CD4-positive, alpha-beta T cell (primary cell): ENCODE results near the gene MYO3B. TPM values are rescaled to one million over a fixed set of nuclear protein-coding genes. Genes with fewer than 3 reads are reported as not detected.

ENCODE experiments used
- ATAC-seq: fragments of 200-7000 bp; cut with Tn5 transposase; one replicate; pipeline ENCODE4 v1.10.0; 2022; ENCODE audit warnings: mild to moderate bottlenecking; ENCODE audit not compliant: poor library complexity
- CTCF ChIA-PET: fragments of 350-600 bp; sonication (Branson Sonifier 250); formaldehyde crosslinking; loops from one replicate; lab custom pipeline; 2021; ENCODE audit warnings: antibody characterized with exemption, inconsistent platforms; lab: Charles Lee
- POLR2A ChIA-PET: fragments of 350-600 bp; sonication (Branson Sonifier 250); formaldehyde crosslinking; loops from one replicate; lab custom pipeline; 2021; ENCODE audit warnings: antibody characterized with exemption, inconsistent platforms; lab: Charles Lee
- DNase-seq, 14 experiments: peaks; one replicate each; pipeline ENCODE4 v3.0.0-alpha.2; 2013 to 2020; ENCODE audit warnings: mixed read lengths in 2 of 14
- H3K27ac ChIP-seq, 2 donors: one replicate each; pipeline versions ENCODE4 v1.5.1 to v1.7.0; 2013; ENCODE audit warnings: low read length in 2 of 2, low read depth in 1 of 2, mild to moderate bottlenecking in 1 of 2
- H3K27me3 ChIP-seq, 2 experiments: 1 replicate in 1 of 2; 2 replicates in 1 of 2; pipeline versions ENCODE4 v1.6.1 to v1.7.0; 2013; ENCODE audit warnings: low read length in 2 of 2, control low read depth in 1 of 2, mild to moderate bottlenecking in 1 of 2, moderate library complexity in 1 of 2; ENCODE audit not compliant: insufficient read depth in 2 of 2, control insufficient read depth in 1 of 2
- H3K36me3 ChIP-seq: one replicate; pipeline ENCODE4 v1.6.1; 2013; ENCODE audit warnings: low read length, control low read depth; ENCODE audit not compliant: insufficient read depth
- H3K4me1 ChIP-seq: one replicate; pipeline ENCODE4 v1.6.1; 2013; ENCODE audit warnings: low read length, control low read depth; ENCODE audit not compliant: insufficient read depth
- H3K4me3 ChIP-seq: one replicate; pipeline ENCODE4 v1.5.1; 2013; ENCODE audit warnings: mild to moderate bottlenecking, low read length, moderate library complexity
- H3K9me3 ChIP-seq, 2 experiments: 1 replicate in 1 of 2; 2 replicates in 1 of 2; pipeline versions ENCODE4 v1.6.1 to v1.7.0; 2013; ENCODE audit warnings: low read length in 2 of 2, mild to moderate bottlenecking in 2 of 2, control low read depth in 1 of 2, moderate library complexity in 1 of 2; ENCODE audit not compliant: control insufficient read depth in 1 of 2, insufficient read depth in 1 of 2
- H3K27ac Mint-ChIP-seq: one replicate; pipeline ENCODE4 v1.8.0; 2020; ENCODE audit warnings: mixed read lengths
- H3K27me3 Mint-ChIP-seq: one replicate; pipeline ENCODE4 v1.8.0; 2021; ENCODE audit warnings: mixed read lengths
- H3K36me3 Mint-ChIP-seq: one replicate; pipeline ENCODE4 v1.8.0; 2021; ENCODE audit warnings: low read depth, mixed read lengths
- H3K4me1 Mint-ChIP-seq: one replicate; pipeline ENCODE4 v1.8.0; 2021; ENCODE audit warnings: low read depth, mixed read lengths
- H3K4me3 Mint-ChIP-seq: one replicate; pipeline ENCODE4 v1.8.0; 2020; ENCODE audit warnings: mild to moderate bottlenecking, mixed read lengths
- H3K9me3 Mint-ChIP-seq: one replicate; pipeline ENCODE4 v1.8.0; 2020; ENCODE audit warnings: mixed read lengths
- CTCF ChIP-seq: fragments of 200-600 bp; IDR thresholded peaks from one replicate; pipeline ENCODE4 v1.8.0; 2022; ENCODE audit warnings: antibody characterized with exemption, mild to moderate bottlenecking
- intact Hi-C, 2 experiments: fragments of 100-400 bp; cut with DNase I in 1 of 2; cut with micrococcal nuclease in 1 of 2; formaldehyde crosslinking; loops; one replicate each; pipeline versions ENCODE4 v1.15.1 to v1.9.0; 2023 to 2025; cut with DNase I, micrococcal nuclease
- total RNA-seq, 174 experiments: library from RNA in 2 of 174; stranded (reverse) in 2 of 174; gene quantifications; one replicate each; pipeline ENCODE4 v1.2.3 and lab custom pipeline; 2021 to 2026

MYO3B gene
- total RNA-seq, 2 experiments from 2014 or later: not detected

GRCh38 chr2:170330881-170331280, 152.9 kb downstream of the MYO3B start:
- no peaks in the 10 kb centered on the region for H3K4me1 ChIP-seq
- POLR2A ChIA-PET: no interaction called here
- H3K27ac ChIP-seq: no peak overlapping the region
- H3K36me3 Mint-ChIP-seq: no peaks in the 10 kb centered on the region
- H3K36me3 ChIP-seq: no peaks in the 10 kb centered on the region
- DNase-seq: no peak
- H3K4me1 Mint-ChIP-seq: no peaks in the 10 kb centered on the region
- ATAC-seq: no peak
- no peak overlapping the region for H3K4me3 ChIP-seq
- no peaks in the 10 kb centered on the region for H3K9me3 ChIP-seq
- no peaks in the 10 kb centered on the region for H3K27me3 ChIP-seq
- TF ChIP-seq CTCF: no peak
- CTCF ChIA-PET: no interaction called here
- intact Hi-C loops: no loop called here
- H3K27ac Mint-ChIP-seq: no peak overlapping the region
- no peaks in the 10 kb centered on the region for H3K9me3 Mint-ChIP-seq
- H3K27me3 Mint-ChIP-seq: peaks cover 20% of the 10 kb centered on the region
- H3K4me3 Mint-ChIP-seq: no peak overlapping the region

GRCh38 chr2:170332676-170333402, 154.9 kb downstream of the MYO3B start:
- ChIA-PET CTCF (interaction anchor here (1.2 kb wide), 1 partner anchor 19 kb away, joined by 3 read pairs; no protein-coding TSS in a partner anchor), POLR2A (no interaction called here)
- H3K9me3 Mint-ChIP-seq: no peaks in the 10 kb centered on the region
- no peaks in the 10 kb centered on the region for H3K9me3 ChIP-seq
- no peaks in the 10 kb centered on the region for H3K4me1 Mint-ChIP-seq
- no peak overlapping the region for H3K27ac ChIP-seq
- H3K27ac Mint-ChIP-seq: no peak overlapping the region
- H3K27me3 ChIP-seq: no peaks in the 10 kb centered on the region
- no peak for TF ChIP-seq CTCF
- H3K36me3 ChIP-seq: no peaks in the 10 kb centered on the region
- peaks cover 20% of the 10 kb centered on the region for H3K27me3 Mint-ChIP-seq
- H3K36me3 Mint-ChIP-seq: no peaks in the 10 kb centered on the region
- H3K4me3 Mint-ChIP-seq: no peak overlapping the region
- H3K4me3 ChIP-seq: no peak overlapping the region
- intact Hi-C loops: no loop called here
- H3K4me1 ChIP-seq: no peaks in the 10 kb centered on the region
- DNase-seq (no peak), ATAC-seq (no peak)

- H3K36me3 Mint-ChIP-seq: no peaks in the 10 kb centered on the region
- Histone ChIP-seq H3K36me3 (no peaks in the 10 kb centered on the region), H3K27ac (no peak overlapping the region), H3K27me3 (no peaks in the 10 kb centered on the region), H3K4me3 (no peak overlapping the region), H3K4me1 (no peaks in the 10 kb centered on the region), H3K9me3 (no peaks in the 10 kb centered on the region)
- ChIA-PET POLR2A (no interaction called here), CTCF (no interaction called here)
- no peaks in the 10 kb centered on the region for H3K4me1 Mint-ChIP-seq
- H3K9me3 Mint-ChIP-seq: no peaks in the 10 kb centered on the region
- peaks cover 23% of the 10 kb centered on the region for H3K27me3 Mint-ChIP-seq
- H3K27ac Mint-ChIP-seq: no peak overlapping the region
- ATAC-seq (no peak), DNase-seq (no peak)
- no peak overlapping the region for H3K4me3 Mint-ChIP-seq
- intact Hi-C loops: no loop called here
- no peak for TF ChIP-seq CTCF
These were observed 157.4 kb downstream of the MYO3B start for GRCh38 chr2:170335351-170335750.
